LNCAP (cell line): Measurements from ENCODE around the gene RAVER1.

Experiments used
- TF ChIP-seq, protein P1 (sequence below): fragments of 450-650 bp; IDR thresholded peaks from 2 replicates; pipeline ENCODE4 v1.5.1; 2017; ENCODE audit warnings: mild to moderate bottlenecking

RAVER1 gene

DNA sequence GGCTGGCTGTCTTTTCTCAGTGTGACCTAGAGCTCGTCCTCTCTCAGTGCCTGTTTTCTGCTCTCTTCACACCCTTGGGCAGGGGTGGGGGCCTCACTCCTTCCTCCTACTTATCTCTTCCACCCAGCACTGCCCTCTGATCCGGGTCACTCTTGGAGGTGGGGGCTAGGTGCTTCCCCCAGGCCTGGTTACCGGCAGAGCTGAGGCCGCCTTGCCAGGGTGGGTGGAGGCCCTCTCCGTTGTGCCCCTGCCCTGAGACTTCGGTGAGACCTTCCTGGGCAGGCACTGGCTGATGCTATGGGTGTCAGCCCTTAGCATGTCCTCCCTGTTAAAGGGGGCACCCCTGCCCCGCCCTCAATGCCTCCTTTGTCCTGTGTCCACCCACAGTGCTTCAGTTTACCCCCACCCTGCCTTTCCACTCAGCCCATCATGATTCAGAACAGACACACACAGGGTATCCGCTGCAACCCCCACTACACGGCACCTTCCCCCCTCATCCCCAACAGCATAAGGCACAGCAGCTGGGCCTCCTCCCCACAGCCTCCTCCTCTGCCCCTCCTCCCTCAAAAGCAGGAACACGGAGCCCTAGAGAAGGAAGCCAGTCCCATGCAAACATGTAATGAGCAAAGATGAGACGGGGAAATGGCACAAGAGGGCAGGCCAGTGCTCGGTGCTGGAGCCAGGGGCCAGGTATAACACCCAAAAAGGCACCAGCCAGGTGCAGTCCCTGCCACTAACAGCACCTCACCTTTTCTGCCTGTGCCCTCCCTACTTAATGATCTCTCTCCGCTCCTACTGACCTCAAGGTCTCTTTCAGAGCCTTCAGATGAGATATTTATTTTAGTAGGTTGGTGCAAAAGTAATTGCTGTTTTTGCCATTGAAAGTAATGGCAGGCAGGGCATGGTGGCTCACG, 33.5 kb downstream of the RAVER1 start:
- TF ChIP-seq, protein P1, sequence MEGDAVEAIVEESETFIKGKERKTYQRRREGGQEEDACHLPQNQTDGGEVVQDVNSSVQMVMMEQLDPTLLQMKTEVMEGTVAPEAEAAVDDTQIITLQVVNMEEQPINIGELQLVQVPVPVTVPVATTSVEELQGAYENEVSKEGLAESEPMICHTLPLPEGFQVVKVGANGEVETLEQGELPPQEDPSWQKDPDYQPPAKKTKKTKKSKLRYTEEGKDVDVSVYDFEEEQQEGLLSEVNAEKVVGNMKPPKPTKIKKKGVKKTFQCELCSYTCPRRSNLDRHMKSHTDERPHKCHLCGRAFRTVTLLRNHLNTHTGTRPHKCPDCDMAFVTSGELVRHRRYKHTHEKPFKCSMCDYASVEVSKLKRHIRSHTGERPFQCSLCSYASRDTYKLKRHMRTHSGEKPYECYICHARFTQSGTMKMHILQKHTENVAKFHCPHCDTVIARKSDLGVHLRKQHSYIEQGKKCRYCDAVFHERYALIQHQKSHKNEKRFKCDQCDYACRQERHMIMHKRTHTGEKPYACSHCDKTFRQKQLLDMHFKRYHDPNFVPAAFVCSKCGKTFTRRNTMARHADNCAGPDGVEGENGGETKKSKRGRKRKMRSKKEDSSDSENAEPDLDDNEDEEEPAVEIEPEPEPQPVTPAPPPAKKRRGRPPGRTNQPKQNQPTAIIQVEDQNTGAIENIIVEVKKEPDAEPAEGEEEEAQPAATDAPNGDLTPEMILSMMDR: no peak

DNA sequence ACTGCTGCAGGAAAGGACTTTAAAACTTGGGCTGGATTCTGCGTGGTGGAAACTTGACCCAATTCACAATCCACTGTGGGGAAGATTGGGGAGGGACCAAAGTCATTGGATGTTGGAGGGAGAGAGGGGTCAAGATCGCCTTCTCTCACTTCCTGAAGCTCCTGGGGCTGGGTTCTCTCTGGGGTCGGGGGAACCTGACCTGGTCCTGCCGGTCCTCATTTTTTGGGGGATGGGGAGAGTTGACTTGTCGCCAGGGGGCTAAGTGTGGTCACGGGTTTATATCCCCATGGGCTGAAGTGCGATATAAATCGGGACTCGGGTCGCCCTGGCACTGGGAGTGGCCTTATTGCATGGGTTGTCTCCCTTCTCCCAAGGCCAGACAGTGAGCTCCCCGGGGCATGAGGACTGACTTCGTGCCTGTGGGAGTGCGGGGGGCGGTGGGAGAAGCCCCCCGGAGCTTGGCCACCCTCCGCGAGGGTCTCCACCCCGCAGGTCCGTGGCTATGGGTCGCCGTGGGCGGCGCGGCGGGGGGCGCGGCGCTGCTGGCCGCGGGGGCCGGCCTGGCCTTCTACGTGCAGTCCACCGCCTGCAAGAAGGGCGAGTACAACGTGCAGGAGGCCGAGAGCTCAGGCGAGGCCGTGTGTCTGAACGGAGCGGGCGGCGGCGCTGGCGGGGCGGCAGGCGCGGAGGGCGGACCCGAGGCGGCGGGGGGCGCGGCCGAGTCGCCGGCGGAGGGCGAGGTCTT, 37.3 kb downstream of the RAVER1 start:
- TF ChIP-seq, protein P1: no peak

DNA sequence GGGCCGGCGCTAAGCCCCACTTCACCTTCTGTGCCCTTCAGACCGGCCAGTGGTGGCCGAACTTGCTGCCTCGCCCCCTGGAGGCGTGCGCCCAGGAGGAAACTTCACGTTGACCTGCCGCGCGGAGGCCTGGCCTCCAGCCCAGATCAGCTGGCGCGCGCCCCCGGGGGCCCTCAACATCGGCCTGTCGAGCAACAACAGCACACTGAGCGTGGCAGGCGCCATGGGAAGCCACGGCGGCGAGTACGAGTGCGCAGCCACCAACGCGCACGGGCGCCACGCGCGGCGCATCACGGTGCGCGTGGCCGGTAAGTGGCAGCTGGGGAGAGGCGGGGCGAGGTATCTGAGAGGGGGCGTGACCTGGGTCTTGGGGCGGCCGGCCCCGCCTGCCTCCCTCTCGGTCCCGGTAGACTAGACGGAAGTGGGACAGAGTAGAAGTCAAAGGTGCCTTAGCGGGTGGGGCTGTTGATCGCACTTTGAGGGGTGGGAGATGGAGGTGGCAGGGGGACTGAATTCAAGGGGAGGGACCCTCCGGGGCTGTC, 38.0 kb downstream of the RAVER1 start:
- TF ChIP-seq, protein P1: peak; percentile 19; the same call in 1 of the 2 replicates

DNA sequence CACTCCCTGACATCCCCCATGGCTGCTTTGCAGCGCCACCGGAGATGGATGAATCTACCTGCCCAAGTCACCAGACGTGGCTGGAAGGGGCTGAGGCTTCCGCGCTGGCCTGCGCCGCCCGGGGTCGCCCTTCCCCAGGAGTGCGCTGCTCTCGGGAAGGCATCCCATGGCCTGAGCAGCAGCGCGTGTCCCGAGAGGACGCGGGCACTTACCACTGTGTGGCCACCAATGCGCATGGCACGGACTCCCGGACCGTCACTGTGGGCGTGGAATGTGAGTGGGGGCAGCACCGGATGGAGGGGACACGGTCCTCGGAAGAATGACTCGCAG, 39.0 kb downstream of the RAVER1 start:
- TF ChIP-seq, protein P1: no peak

DNA sequence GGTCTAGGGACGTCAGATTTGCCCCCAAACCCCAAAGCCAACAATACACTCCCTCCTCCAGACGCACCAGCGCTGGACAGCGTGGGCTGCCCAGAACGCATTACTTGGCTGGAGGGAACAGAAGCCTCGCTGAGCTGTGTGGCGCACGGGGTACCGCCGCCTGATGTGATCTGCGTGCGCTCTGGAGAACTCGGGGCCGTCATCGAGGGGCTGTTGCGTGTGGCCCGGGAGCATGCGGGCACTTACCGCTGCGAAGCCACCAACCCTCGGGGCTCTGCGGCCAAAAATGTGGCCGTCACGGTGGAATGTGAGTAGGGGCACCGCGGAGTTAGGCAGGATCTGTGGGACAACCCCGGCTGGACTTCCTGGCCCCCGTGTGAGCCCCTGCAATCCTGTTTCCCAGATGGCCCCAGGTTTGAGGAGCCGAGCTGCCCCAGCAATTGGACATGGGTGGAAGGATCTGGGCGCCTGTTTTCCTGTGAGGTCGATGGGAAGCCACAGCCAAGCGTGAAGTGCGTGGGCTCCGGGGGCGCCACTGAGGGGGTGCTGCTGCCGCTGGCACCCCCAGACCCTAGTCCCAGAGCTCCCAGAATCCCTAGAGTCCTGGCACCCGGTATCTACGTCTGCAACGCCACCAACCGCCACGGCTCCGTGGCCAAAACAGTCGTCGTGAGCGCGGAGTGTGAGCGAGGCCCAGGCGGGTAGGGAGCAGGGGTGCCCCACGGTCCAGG, 39.5 kb downstream of the RAVER1 start:
- TF ChIP-seq, protein P1: no peak

DNA sequence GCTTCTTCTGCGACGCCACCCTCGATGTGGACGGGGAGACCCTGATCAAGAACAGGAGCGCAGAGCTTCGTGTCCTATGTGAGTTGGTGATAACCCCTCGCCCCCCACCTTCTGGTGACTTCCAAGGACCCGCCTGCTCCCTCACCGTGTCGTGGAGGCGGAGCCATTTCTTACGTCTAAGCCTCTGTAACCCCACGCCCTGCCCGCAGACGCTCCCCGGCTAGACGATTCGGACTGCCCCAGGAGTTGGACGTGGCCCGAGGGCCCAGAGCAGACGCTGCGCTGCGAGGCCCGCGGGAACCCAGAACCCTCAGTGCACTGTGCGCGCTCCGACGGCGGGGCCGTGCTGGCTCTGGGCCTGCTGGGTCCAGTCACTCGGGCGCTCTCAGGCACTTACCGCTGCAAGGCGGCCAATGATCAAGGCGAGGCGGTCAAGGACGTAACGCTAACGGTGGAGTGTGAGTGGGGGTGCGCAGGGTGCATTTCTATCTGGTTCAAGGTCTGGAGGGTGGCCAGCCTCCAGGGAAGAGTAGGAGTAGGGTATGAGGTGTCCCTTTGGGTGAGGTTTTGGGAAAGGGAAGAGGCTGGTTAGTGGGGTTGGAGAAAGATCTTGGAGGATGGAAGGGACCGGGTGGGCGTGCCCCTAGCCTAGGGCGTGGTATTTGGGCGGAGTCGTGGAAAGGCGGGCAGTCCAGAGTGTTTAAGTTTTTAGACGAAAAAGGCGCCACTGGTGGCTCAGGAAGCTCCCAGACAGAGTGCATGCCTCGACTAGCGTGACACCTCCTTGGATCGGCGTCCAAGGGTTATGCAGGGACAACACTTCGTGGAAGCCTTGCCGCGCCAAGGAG, 40.3 kb downstream of the RAVER1 start:
- TF ChIP-seq, protein P1: no peak
